HG02678 (cell line): ENCODE results near the gene LEMD2.

Experiments used
- ATAC-seq: cut with Tn5 transposase; IDR thresholded peaks from one replicate; pipeline ENCODE4 v1.9.1; 2021; ENCODE audit warnings: mild to moderate bottlenecking, moderate library complexity; ENCODE audit not compliant: unreplicated experiment

Gene LEMD2

DNA sequence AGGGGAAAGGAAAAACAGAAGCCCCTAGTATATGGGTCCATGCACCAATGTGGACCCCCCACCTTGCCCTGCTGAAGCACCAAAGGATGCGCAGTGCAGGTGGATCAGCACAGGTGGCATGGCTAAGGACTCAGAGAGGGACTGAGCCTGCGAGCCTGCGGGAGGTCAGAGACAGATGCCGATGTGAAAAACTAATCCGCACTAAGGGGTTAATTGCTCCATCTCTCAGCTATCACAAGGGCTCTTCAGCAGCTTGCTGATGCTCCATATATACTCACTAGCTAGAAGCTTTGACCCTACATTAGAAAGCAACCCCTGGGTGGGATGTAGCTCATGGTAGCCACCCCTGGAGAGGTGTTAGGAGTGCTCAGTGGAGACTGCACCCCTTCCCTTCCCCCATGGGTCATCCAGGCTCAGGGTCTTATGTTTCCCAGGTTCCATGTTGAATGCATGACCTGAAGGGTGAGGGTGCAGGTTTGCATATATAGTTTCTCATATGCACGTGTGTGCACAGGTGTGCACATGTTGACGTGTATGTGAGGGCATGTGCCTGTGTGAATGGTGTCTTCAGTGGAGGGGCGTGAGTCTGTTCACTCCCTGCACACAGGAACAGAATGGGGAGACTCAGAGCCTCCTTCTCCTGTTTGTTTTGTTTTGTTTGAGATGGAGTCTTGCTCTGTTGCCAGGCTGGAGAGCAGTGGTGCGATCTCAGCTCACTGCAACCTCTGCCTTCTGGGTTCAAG is 28.9 kb downstream of the LEMD2 start:
- ATAC-seq, result no peak

DNA sequence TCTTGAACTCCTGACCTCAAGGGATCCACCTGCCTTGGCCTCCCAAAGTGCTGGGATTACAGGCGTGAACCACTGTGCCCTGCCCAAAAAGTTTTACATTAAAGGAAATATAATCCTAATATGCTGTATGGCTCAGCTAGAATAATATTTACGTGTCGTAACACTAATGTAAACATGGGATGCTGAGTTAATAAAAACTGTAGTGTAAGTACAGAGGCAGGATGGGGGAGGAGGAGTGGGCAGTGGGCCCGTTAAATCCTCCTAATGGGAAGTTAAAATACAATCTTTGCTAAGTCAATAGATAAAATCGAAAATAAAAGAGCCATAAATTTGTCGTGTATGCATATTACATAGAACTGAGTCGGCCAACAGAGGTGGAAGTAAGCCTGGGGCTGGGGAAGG is 30.1 kb downstream of the LEMD2 start:
- ATAC-seq, result no peak

DNA sequence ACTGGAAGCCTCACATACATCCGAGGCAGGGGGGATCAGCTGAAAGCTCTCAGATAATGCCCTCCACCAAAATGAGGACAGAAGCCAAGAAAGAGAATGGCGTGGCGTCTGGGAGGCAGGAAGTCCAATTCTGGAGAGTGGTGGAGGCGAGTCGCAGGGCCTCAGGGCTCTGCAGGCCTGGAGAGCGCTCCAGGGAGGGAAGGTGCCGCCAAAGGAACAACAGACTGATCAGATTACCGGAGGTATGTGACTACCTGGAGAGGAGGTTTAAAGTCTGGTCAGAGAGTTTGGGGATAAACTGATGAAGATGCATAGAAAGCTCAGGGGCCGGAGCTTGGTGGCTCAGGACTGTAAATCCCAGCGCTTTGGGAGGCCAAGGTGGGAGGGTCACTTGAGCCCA is 31.0 kb downstream of the LEMD2 start:
- ATAC-seq, result no peak

DNA sequence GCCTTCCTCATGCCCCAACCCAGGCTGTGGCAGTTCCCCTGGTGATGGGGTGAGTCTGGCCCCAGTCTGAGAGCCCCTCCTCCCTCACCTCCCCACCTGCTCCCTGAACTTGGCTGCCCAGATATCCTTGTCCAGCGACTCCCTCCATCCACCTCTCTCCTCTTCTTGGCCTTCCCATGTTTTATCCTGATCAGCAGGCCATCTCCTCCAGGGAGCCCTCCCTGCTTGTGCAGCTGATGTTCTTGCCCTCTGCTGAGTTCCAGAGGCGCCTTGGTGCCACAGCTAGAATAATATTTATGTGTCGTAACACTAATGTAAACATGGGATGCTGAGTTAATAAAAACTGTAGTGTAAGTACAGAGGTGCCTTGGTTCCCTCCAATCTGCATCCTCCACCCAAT is 31.8 kb downstream of the LEMD2 start:
- ATAC-seq, result no peak

DNA sequence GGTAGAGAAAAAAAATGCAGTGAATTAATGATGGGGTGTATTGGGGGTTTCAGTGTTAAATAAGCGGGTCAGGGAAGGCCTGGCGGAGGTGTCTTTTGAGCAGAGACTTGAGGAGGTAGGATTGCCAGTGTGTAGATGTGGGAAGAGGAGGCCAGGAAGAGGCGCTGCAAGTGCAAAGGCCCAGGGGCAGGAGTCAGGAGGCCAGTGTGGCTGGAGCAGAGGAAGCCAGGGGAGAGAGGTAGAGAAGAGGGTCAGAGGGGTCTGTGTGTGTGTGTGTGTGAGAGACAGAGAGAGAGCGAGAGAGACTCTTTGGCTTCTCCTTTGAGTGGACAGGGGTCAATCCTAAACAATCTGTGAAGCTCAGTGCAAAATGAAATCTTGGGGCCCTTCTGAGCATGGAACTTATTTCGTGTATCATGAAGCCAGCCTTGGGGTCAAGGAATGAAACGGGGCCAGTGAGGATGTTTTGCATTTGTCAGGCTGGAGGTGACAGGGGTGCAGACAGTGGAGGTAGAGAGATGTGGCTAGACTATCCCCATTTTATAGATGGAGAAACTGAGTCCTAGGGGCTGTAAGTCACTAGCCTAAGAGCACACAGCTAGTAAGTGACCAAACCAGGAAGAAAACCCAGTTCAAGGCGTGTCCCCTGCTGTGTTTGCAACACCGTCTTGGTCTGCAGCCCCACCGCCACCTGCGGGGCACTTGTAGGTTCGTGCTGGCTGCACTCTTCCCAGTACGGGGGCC is 32.5 kb downstream of the LEMD2 start:
- no peak for ATAC-seq

DNA sequence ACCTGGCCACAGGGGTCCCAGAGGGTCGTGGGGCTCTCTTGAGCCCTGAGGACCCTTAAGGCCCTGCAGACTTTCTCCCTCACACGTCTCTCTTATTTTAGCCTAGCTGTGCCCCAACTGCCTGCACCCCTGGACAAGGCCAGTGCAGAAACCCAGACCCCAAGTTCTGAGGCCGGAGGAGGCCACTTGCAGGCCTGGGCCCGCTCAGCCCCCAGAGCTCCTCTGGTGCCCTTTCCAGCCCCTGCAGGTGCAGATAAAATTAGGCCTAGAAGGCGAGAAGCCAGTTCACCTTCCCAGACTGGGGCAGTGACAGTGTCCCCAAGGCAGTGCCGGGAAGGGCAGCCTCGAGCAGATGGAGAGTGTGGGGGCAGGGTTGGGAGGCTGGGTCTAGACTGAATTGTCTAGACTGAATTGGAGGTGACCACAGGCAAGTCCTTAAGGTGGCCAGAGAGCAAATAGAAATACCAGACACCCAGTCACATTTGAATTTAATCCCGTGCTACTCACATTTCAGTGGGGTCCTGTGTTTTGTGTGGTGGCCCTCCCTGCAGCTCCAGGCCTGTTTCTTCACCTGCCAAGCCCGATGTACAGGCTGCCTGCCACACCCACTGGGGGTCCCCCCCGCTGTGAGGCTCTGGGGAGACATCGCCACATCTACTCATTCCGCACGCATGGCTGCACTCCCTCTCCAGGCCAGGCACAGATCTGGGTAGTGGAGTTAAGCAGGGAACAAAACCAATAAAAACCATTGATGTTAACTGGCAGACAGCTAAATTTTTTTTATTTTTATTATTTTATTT is 33.7 kb downstream of the LEMD2 start:
- no peak for ATAC-seq

DNA sequence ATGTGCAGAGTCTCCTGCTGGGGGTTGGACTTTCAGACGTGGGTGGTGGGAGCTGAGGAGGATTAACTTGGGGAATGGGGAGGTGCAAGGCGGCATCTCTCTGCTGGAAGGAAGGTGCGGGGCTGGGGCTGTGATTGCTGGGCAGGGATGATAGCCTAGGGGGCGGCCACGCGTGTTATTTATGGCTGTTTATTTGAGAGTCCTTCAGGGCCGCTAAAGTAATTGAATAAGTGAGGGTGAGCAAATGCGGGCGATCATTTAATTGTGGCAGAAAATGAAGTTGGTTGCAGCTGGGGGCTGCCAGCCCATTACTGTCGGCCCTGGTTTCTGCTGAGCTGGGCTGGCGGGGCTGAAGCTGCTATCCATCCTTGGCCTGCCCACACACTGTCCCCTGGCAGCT is 34.7 kb downstream of the LEMD2 start:
- no peak for ATAC-seq

DNA sequence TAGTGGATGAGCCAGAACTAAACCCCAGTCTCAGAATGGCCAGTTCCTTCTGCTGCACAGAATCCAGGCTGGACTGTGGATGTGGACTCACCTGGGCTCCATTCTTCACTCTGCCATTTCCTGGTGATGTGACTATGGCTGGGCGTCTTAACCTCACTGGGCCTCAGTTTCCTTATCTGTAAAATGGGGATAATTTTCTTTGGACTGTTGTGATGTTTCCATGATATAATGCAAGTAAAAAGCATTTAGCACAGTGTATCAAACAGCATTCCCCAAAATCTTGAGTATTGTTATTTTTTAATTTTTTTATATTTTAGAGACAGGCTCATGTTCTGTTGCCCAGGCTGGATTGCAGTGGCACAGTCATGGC is 36.3 kb downstream of the LEMD2 start:
- ATAC-seq, result no peak

DNA sequence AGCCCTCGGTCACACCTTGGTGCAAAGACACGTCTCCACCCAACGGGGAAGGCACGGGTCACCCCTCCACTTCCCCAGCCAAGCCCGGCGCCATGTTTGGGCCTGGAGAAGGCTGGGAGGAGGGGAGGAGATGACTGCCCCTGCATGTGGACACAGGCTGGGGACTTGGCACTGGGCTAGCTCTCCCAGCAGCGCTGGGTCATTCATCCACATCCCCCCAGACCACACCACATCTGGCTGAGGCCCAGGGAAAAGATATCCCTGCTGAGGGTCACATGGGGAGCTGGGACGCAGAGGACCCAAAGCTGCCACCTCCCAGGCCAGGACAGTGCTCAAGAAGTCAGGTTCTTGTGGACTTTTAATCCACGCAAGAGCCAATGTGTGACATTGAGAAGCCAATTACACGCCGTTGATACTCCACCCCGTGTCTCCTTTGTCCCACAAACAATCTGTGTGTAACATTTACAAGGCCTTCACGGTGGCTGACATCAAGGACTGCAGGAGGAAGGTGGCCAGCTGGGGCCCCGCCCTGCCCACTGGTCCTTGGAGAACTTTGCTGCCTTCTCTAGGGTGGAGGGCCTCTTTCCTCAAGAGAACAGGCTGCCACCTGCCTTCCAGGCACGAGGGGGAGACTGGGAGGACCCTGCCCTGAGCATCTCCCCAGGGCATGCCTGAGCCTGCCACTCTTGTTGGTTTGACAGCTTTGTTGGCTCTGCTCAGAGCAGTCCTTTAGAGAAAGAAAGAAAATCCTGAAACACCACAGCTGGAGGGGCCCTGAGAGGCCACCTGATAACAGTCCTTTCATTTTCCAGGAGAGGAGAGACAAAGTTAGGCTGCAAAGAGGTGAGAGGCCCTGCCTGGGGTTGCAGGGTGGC is 36.9 kb downstream of the LEMD2 start:
- no peak for ATAC-seq

DNA sequence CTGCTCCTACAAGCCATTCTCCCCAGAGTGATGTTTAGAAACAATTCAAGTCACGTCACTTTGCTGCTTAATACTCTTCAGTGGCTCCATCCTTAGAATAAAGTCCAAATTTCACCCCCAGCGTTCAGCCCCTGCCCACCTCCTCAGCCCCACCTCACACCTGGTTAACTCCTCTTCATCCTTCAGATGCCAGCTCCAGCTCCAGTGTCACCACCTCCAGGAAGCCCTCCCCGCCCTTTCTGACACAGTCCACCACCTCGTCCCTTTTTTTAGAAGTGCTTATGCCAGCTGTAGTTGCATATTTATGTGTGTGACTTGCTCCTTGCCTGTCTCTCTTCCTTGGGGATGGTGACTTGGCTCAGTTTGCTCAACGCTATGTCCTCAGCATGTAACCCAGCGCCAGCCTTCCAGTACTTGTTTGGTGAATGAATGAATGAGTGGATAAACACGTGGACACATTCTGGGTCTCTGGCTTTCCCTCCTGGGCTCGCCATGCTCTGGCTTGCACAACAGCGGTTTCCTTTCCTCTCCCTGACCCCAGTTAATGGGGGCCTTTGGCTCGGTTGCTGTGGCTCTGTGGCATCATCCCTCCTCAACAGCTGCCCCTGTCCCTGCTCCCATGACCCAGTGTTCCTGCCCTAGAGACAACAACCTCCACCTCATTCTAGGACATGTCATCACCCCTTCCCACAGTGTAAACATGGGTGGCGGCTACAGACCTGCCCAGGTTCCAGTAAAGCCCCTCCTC is 38.5 kb downstream of the LEMD2 start:
- ATAC-seq, result no peak

DNA sequence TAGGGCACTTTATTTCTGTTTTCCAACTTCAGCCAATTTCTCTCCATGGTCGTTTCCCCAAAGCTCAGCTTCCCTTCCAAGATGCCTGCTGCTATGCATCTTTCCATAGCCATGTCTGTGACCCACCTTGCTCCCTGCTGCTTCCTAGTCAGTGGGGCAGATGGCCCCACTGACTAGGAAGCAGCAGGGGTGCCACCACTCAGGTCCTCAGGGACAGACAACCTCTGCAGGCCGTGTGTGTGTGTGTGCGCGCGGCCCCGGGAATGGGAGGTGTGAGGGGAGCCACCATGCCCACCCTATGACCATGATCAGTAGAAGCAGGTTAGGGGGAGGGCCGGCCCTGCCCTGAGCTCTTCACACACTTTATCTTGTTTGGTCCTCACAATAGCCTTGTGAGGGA is 39.5 kb downstream of the LEMD2 start:
- ATAC-seq, result no peak

DNA sequence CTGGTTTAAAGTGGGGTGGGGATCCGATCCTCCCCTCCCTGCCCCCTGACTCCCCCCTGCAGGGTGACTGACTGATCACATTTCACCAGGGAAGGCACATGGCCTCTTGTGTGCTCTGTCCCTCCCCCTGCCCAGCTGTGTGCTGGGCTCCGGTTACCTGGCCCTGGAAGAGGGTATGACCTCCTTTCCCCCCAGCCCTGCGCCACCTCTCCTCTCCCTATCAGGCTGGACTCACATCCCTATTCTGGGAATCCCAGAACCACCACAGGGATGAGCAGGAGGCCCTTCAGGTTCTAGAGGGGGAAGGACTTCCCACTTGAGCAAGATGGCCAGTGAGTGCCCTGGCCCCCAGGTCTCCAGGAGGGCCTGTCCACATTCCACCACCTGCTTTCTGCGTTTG is 40.1 kb downstream of the LEMD2 start:
- ATAC-seq, result no peak

DNA sequence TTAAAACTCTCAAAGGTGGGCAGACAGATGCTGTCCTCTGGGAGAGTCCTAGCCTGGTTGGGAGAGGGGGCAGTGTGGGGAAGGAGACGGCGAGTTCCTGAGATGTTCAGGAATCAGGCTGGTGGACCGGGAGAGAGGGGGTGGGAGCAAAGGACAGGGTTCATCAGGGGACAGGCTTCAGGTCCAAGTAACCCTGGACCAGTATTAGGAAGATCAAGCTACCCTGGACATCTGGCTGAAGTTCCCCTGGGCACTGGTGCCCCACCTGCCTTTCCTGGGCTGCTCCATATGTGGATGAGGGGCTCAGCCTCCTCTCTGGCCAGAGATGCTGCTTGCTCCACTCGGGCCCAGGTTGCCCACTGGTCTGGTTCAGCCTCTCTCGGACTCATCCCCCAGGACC is 41.1 kb downstream of the LEMD2 start:
- ATAC-seq, result no peak

DNA sequence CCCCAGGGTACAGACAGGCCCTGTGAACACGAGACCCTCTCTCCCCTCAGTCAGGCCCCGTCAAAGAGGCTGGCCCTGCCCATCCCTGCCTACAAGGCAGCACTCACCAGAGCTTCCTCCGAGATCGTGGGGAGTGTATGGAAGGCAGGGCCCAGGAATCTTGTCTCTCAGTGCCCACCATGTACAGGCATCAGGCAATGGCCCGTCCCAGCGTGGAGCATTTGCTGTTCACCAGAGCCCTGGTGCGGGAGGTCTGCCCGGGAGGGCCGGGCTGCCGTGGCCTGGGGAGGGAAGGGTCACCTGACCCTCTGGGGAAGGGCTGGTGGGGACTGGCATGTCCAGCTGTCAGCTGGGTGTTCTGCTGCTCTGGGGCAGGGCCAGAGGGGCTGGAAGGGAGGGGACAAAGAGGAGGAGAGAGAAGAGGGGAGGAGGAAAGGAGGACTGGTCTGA is 42.3 kb downstream of the LEMD2 start, which contains the start of gene IP6K3:
IP6K3 (minus strand) TSS at position 255 of the 450 bp plus-strand sequence. CDS start 11,429 bp downstream, outside the sequence.
- no peak for ATAC-seq

DNA sequence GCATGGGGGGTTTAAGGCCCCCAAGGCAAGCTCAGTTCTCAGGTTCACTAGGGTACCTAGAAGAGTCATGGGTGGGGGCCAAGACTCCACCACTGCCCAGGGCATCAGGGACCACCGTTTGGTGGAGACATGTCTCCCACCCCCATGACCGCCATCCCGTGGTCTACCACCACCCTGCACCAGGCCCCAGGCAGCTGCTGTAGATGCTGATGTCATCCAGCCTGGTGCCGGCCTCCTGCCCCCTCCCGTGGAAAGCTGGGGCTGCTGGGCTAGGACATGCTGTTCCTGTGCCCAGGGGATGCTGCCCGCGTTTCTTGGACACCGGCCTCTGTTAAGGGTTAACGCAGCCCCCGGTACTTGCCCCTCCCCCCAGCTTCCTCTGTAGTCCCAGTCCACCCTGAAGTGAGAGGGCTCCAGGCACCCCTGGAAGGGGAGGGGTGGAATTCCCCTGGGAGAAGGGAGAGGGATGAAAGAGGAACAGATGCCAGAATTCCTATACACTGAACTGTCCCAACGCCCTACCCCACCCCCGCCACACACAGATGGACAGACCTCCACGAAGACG is 42.8 kb downstream of the LEMD2 start:
- no peak for ATAC-seq

DNA sequence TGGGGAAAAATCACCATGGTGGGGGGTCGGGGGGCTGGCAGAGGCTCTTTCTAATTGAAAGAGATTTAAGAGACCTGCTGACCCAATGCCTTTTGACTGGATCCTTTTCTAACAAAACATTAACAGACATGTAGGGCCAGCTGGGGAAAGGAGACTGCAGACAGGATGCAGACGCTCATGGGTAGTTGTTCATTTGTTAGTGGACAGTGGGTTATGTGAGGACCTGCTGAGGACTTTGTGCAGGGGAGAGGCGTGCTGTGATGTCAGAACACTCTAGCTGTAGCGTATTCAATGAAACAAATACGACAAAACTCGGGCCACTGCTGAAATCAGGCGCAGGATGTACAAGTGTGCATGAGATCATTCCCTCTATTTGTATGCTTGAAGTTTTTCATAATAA is 43.4 kb downstream of the LEMD2 start:
- no peak for ATAC-seq

DNA sequence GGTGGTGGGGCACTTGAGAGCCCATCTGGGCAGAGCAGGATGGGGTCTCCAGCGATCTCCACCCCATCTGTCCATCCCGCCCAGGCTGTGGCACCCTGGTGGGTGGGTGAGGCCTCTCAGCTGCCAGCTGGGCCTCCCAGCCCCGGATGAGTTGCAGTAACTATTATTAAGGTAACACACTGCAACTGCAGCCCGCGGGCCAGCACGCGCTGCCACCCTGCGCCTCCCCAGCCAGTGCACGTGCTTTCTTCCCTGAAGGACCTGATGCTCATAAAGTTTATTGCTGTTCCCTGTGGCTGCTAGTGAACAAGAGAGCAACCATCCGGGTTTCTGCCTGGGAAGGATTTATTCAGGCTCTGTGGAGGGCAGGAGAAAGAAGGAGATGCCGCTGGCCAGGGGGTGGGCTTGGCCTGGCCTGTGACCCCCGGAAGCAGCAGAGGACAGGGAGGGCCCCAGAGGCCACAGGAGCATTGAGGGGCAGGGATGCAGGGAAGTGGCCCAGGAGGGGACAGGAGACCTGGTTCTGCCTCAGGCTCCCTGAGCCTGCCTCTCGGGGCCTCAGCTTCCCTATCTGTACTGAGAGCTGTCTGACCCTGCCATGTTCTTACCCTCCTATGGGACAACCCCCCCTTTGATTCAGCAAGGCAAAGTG is 43.9 kb downstream of the LEMD2 start:
- no peak for ATAC-seq

DNA sequence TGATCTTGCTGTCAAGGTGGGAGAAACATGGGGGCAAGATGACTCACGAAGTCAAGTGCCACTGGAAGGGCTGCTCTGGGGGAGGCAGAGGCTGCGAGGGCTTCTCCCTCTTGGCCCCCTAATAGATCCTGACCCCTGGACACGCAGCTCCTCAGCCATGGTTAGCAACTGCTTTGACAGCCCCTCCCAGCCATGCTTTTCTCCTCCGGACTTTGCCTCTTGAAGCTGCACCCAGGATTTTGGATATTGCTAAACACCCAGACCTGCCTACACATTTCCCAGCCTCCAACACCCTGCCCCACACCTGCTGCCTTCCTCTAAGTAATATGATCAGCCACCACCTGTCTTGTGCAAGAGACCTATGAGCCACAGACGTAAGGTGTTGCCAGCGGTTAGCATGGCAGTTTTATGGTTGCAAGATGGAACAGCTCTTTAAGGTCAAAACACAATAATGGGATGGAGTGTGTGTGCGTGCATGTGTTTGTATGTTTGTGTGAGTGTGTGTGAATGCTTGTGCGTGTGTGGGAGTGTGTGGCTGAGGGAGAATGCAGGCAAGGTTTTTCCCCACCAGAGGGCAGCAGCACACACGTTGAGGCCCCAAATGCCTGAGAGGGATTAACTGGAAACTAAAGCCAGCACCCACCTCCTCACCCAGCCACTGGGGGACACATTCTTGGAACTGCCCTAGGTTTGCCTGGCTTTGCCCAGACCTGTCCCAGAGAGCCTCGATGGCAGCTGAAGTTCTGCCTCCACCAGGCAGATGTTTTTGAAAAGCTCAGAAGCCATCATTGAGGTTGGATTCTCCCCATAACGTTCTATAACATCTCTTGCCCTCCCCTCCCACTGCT is 44.7 kb downstream of the LEMD2 start:
- ATAC-seq, result no peak
